ENCODE data around the gene ATP2B2. TPM values are rescaled to one million over a fixed set of nuclear protein-coding genes. Genes with fewer than 3 reads are reported as not detected.

ATP2B2 gene
- total RNA-seq, 3 donors from 2014 or later = 0.09 to 0.70 (median 0.12) TPM

GRCh38 chr3:10528046-10528445, 22.7 kb upstream of the ATP2B2 start:
- TF ChIP-seq, protein P1, sequence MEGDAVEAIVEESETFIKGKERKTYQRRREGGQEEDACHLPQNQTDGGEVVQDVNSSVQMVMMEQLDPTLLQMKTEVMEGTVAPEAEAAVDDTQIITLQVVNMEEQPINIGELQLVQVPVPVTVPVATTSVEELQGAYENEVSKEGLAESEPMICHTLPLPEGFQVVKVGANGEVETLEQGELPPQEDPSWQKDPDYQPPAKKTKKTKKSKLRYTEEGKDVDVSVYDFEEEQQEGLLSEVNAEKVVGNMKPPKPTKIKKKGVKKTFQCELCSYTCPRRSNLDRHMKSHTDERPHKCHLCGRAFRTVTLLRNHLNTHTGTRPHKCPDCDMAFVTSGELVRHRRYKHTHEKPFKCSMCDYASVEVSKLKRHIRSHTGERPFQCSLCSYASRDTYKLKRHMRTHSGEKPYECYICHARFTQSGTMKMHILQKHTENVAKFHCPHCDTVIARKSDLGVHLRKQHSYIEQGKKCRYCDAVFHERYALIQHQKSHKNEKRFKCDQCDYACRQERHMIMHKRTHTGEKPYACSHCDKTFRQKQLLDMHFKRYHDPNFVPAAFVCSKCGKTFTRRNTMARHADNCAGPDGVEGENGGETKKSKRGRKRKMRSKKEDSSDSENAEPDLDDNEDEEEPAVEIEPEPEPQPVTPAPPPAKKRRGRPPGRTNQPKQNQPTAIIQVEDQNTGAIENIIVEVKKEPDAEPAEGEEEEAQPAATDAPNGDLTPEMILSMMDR (IDR thresholded peaks at IDR 0.05) = no peak
- intact Hi-C loops (cut with DNase I, micrococcal nuclease) = no loop called here
- no peaks in the 10 kb centered on the region for H3K9me3 ChIP-seq
- H3K4me3 ChIP-seq = no peak overlapping the region
- no peak for DNase-seq
- no peaks in the 10 kb centered on the region for H3K36me3 ChIP-seq (ENCODE audit: low read depth)
- no peak for ATAC-seq
- H3K4me1 ChIP-seq (ENCODE audit: low read depth) = no peaks in the 10 kb centered on the region

- no peak for ATAC-seq
- no peak for DNase-seq
- no peaks in the 10 kb centered on the region for H3K36me3 ChIP-seq (ENCODE audit: low read depth)
- no peaks in the 10 kb centered on the region for H3K4me1 ChIP-seq (ENCODE audit: low read depth)
- no peak overlapping the region for H3K4me3 ChIP-seq
- TF ChIP-seq, protein P1 (IDR thresholded peaks at IDR 0.05) = no peak
- no peaks in the 10 kb centered on the region for H3K9me3 ChIP-seq
- intact Hi-C loops (cut with DNase I, micrococcal nuclease) = no loop called here
These were observed 22.1 kb upstream of the ATP2B2 start for GRCh38 chr3:10527295-10528001.

DNA sequence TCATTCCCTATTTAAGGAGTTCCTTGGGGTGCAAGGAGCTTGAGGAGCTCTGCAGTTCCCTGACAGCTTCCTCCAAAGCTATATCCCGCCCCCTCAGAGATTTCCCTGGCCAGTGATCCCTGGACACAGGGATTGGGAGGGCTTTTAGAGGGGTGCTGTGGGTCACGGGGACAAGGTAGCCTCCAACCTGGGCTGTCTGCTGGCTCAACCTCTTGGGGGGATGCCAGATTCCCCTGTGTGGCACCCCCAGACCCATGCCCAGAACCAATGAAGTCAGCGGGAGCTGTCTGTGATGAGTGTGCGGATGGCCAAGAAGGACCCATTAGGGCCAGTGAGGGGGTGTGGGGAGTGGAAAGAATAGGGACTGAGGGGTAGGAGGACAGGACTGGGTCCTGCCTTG, 21.0 kb upstream of the ATP2B2 start:
- H3K36me3 ChIP-seq (ENCODE audit: low read depth) = no peaks in the 10 kb centered on the region
- intact Hi-C loops (cut with DNase I, micrococcal nuclease) = no loop called here
- DNase-seq = no peak
- TF ChIP-seq, protein P1 (IDR thresholded peaks at IDR 0.05) = no peak
- ATAC-seq = no peak
- H3K4me3 ChIP-seq = no peak overlapping the region
- no peaks in the 10 kb centered on the region for H3K9me3 ChIP-seq
- no peaks in the 10 kb centered on the region for H3K4me1 ChIP-seq (ENCODE audit: low read depth)

GRCh38 chr3:10524799-10525301, 19.5 kb upstream of the ATP2B2 start:
- intact Hi-C loops (cut with DNase I, micrococcal nuclease) = no loop called here
- Histone ChIP-seq H3K9me3 (no peaks in the 10 kb centered on the region), H3K4me1 (ENCODE audit: low read depth) (no peaks in the 10 kb centered on the region), H3K4me3 (no peak overlapping the region), H3K36me3 (ENCODE audit: low read depth) (no peaks in the 10 kb centered on the region)
- TF ChIP-seq, protein P1 (IDR thresholded peaks at IDR 0.05) = no peak
- DNase-seq (no peak), ATAC-seq (no peak)

GRCh38 chr3:10524270-10524669, 18.9 kb upstream of the ATP2B2 start:
- ATAC-seq = no peak
- Histone ChIP-seq H3K4me1 (ENCODE audit: low read depth) (no peaks in the 10 kb centered on the region), H3K36me3 (ENCODE audit: low read depth) (no peaks in the 10 kb centered on the region), H3K4me3 (no peak overlapping the region), H3K9me3 (no peaks in the 10 kb centered on the region)
- DNase-seq = no peak
- intact Hi-C loops (cut with DNase I, micrococcal nuclease) = no loop called here
- TF ChIP-seq, protein P1 (IDR thresholded peaks at IDR 0.05) = no peak
